GM23248 (cell line): ENCODE measurements around the gene MIGA1.
"Not testable (repeated sequence)": the region's sequence is repeated elsewhere in the genome, so short reads cannot be mapped to it uniquely, and the experiment has no call there.

Source experiments
- EZH2 ChIP-seq: fragments of 200-600 bp; sonication (generic); IDR thresholded peaks from 2 replicates; pipeline ENCODE4 v1.6.1; 2018; ENCODE audit warnings: antibody characterized with exemption, mild to moderate bottlenecking; ENCODE audit not compliant: insufficient read depth, poor library complexity, severe bottlenecking
- EZH2phosphoT487 ChIP-seq: fragments of 200-600 bp; sonication (generic); IDR thresholded peaks from 2 replicates; pipeline ENCODE4 v1.6.1; 2018; ENCODE audit warnings: antibody characterized with exemption, moderate library complexity, mild to moderate bottlenecking, low read depth; ENCODE audit not compliant: insufficient read depth

- TF ChIP-seq EZH2, EZH2phosphoT487: not testable (repeated sequence)
These were observed 139.5 kb downstream of the MIGA1 start for GRCh38 chr1:77918918-77919317.
